MM.1S (cell line): Measurements from ENCODE around the gene SLC45A3.

Experiments
- DNase-seq: peaks from one replicate; pipeline ENCODE4 v3.0.0-alpha.2; 2015
- H2AFZ ChIP-seq: fragments of 300-600 bp; sonication (generic); 2 replicates; pipeline ENCODE4 v1.6.0; 2016; ENCODE audit warnings: antibody characterized with exemption, low read length
- H3F3A ChIP-seq: fragments of 300-600 bp; sonication (generic); 2 replicates; pipeline ENCODE4 v1.6.1; 2016; ENCODE audit warnings: mild to moderate bottlenecking, antibody characterized with exemption, low read length, moderate library complexity, mixed read lengths; ENCODE audit not compliant: insufficient read depth
- H3K27ac ChIP-seq: fragments of 300-600 bp; sonication (generic); 2 replicates; pipeline ENCODE4 v1.5.1; 2016; ENCODE audit warnings: mild to moderate bottlenecking, low read length
- H3K27me3 ChIP-seq: fragments of 300-600 bp; sonication (generic); replicated peaks from 2 replicates; pipeline ENCODE4 v1.6.0; 2016; ENCODE audit warnings: low read length; ENCODE audit not compliant: insufficient read depth
- H3K36me3 ChIP-seq: fragments of 300-600 bp; sonication (generic); replicated peaks from 2 replicates; pipeline ENCODE4 v1.6.1; 2016; ENCODE audit warnings: mild to moderate bottlenecking, low read length, mixed read lengths; ENCODE audit not compliant: insufficient read depth
- H3K4me1 ChIP-seq: fragments of 300-600 bp; sonication (generic); 2 replicates; pipeline ENCODE4 v1.6.1; 2016; ENCODE audit warnings: low read length, mixed read lengths
- H3K4me2 ChIP-seq: fragments of 300-600 bp; sonication (generic); 2 replicates; pipeline ENCODE4 v1.6.0; 2016; ENCODE audit warnings: low read depth, low read length
- H3K4me3 ChIP-seq: fragments of 300-600 bp; sonication (generic); 2 replicates; pipeline ENCODE4 v1.5.1; 2016; ENCODE audit warnings: low read length, mixed read lengths
- H3K79me2 ChIP-seq: fragments of 300-600 bp; sonication (generic); 2 replicates; pipeline ENCODE4 v1.6.1; 2016; ENCODE audit warnings: mixed run types, low read length, mixed read lengths
- H3K9ac ChIP-seq: fragments of 300-600 bp; sonication (generic); 2 replicates; pipeline ENCODE4 v1.6.1; 2016; ENCODE audit warnings: low read length, mixed read lengths
- H3K9me2 ChIP-seq: fragments of 300-600 bp; sonication (generic); replicated peaks from 2 replicates; pipeline ENCODE4 v1.6.1; 2016; ENCODE audit warnings: mild to moderate bottlenecking, low read length, mixed read lengths; ENCODE audit not compliant: insufficient read depth
- H3K9me3 ChIP-seq: fragments of 300-600 bp; sonication (generic); replicated peaks from 2 replicates; pipeline ENCODE4 v1.6.1; 2016; ENCODE audit warnings: mild to moderate bottlenecking, low read length, mixed read lengths; ENCODE audit not compliant: insufficient read depth
- H4K20me1 ChIP-seq: fragments of 300-600 bp; sonication (generic); 2 replicates; pipeline ENCODE4 v1.6.1; 2016; ENCODE audit warnings: mild to moderate bottlenecking, low read length, moderate library complexity, mixed read lengths; ENCODE audit not compliant: insufficient read depth
- CTCF ChIP-seq: fragments of 300-600 bp; sonication (generic); IDR thresholded peaks from 2 replicates; pipeline ENCODE4 v1.5.1; 2016; ENCODE audit warnings: antibody characterized with exemption, low read length, mixed read lengths
- EZH2 ChIP-seq: fragments of 300-600 bp; sonication (generic); optimal IDR thresholded peaks from 2 replicates; pipeline ENCODE3; 2017; ENCODE audit warnings: low read depth, mild to moderate bottlenecking, antibody characterized with exemption, low read length, mixed read lengths
- EZH2phosphoT487 ChIP-seq: fragments of 300-600 bp; sonication (generic); IDR thresholded peaks from 2 replicates; pipeline ENCODE4 v1.6.1; 2018; ENCODE audit warnings: antibody characterized with exemption, low read length

Gene SLC45A3

GRCh38 chr1:205715628-205716027 is 35.3 kb upstream of the SLC45A3 start:
- Histone ChIP-seq H3K36me3 (peaks cover 30% of the 10 kb centered on the region), H3K4me3 (no peak overlapping the region), H3K27me3 (no peaks in the 10 kb centered on the region), H3K9me3 (no peaks in the 10 kb centered on the region), H3K9me2 (no peaks in the 10 kb centered on the region), H3K27ac (no peak overlapping the region), H4K20me1 (no peaks in the 10 kb centered on the region), H3K4me1 (no peaks in the 10 kb centered on the region), H3F3A (peaks cover 21% of the 10 kb centered on the region), H3K4me2 (no peak overlapping the region), H2AFZ (no peak overlapping the region), H3K79me2 (no peaks in the 10 kb centered on the region), H3K9ac (no peak overlapping the region)
- TF ChIP-seq EZH2phosphoT487, result no peak
- TF ChIP-seq CTCF, result no peak
- no peak for DNase-seq

GRCh38 chr1:205714906-205715246 is 34.6 kb upstream of the SLC45A3 start:
- peaks cover 21% of the 10 kb centered on the region for H3F3A ChIP-seq

GRCh38 chr1:205714190-205714905 is 34.0 kb upstream of the SLC45A3 start:
- no peaks in the 10 kb centered on the region for H3K9me3 ChIP-seq
- H3K4me2 ChIP-seq, result no peak overlapping the region
- no peaks in the 10 kb centered on the region for H3K4me1 ChIP-seq
- no peak overlapping the region for H2AFZ ChIP-seq
- TF ChIP-seq EZH2phosphoT487 (no peak), CTCF (no peak), EZH2 (no peak)
- no peaks in the 10 kb centered on the region for H4K20me1 ChIP-seq
- H3K27ac ChIP-seq, result no peak overlapping the region
- no peak for DNase-seq
- H3K9me2 ChIP-seq, result no peaks in the 10 kb centered on the region
- H3K36me3 ChIP-seq, result peaks cover 24% of the 10 kb centered on the region; the same call in 1 of the 2 replicates
- H3K27me3 ChIP-seq, result no peaks in the 10 kb centered on the region
- H3K4me3 ChIP-seq, result no peak overlapping the region
- no peaks in the 10 kb centered on the region for H3K79me2 ChIP-seq
- H3K9ac ChIP-seq, result no peak overlapping the region
- H3F3A ChIP-seq, result peaks cover 18% of the 10 kb centered on the region

More at GRCh38 chr1:205714906-205715246, 34.6 kb upstream of the SLC45A3 start:
- H2AFZ ChIP-seq, result no peak overlapping the region
- no peaks in the 10 kb centered on the region for H3K9me2 ChIP-seq
- DNase-seq, result no peak
- no peak overlapping the region for H3K9ac ChIP-seq
- no peaks in the 10 kb centered on the region for H3K9me3 ChIP-seq
- no peak overlapping the region for H3K4me2 ChIP-seq
- no peak for TF ChIP-seq EZH2
- no peak for TF ChIP-seq EZH2phosphoT487
- no peak for TF ChIP-seq CTCF
- H3K27ac ChIP-seq, result no peak overlapping the region
- H3K4me3 ChIP-seq, result no peak overlapping the region
- H4K20me1 ChIP-seq, result no peaks in the 10 kb centered on the region
- peaks cover 24% of the 10 kb centered on the region for H3K36me3 ChIP-seq
- H3K79me2 ChIP-seq, result no peaks in the 10 kb centered on the region
- no peaks in the 10 kb centered on the region for H3K4me1 ChIP-seq
- no peaks in the 10 kb centered on the region for H3K27me3 ChIP-seq
